ENCODE measurements around the gene CBR3. TPM values are rescaled to one million over a fixed set of nuclear protein-coding genes. Genes with fewer than 3 reads are reported as not detected.

Gene CBR3
- total and polyA plus RNA-seq, 2 donors (not counting 1 experiment from before 2014, with no cell fraction given) = 1.9 to 11.3 TPM

- ChIA-PET POLR2A (no interaction called here), CTCF (interaction anchor here (1.0 to 1.6 kb wide), 3 partner anchors 12 to 145 kb away, joined by 3 read pairs; no protein-coding TSS in a partner anchor)
- no peak overlapping the region for H3K27ac ChIP-seq (ENCODE audit: low read length in 2 of 2)
- no peak overlapping the region for H2AFZ ChIP-seq (ENCODE audit: insufficient read depth, low read depth, low read length, poor library complexity, severe bottlenecking)
- 93% methylated on average over 4 of the region's 4 CpGs for WGBS (ENCODE audit: insufficient coverage)
- peaks cover 54% of the 10 kb centered on the region for H3K79me2 ChIP-seq (ENCODE audit: control insufficient read depth, insufficient read depth, low read length)
- Mint-ChIP-seq H3K27ac (no peak overlapping the region), H3K4me3 (no peak overlapping the region), H3K27me3 (no peaks in the 10 kb centered on the region), H3K4me1 (peaks cover 36% of the 10 kb centered on the region), H3K9me3 (ENCODE audit: insufficient read depth) (no peaks in the 10 kb centered on the region)
- ATAC-seq (ENCODE audit: low read depth) (no peak), DNase-seq (no peak)
- TF ChIP-seq CTCF (IDR thresholded peaks at IDR 0.05) = no peak
- TF ChIP-seq EZH2 (IDR thresholded peaks at IDR 0.05; ENCODE audit: borderline replicate concordance, insufficient read depth, low read depth, low read length, poor library complexity, severe bottlenecking) = no peak
- H3K9me3 ChIP-seq (ENCODE audit: control extremely low read depth in 1 of 3, control insufficient read depth in 2 of 3, insufficient read depth in 1 of 3, low read length in 2 of 3) = no peaks in the 10 kb centered on the region
- intact Hi-C loops (cut with micrococcal nuclease) = no loop called here
- no peak overlapping the region for H3K9ac ChIP-seq (ENCODE audit: low read length)
- H3K4me1 ChIP-seq (ENCODE audit: control insufficient read depth in 2 of 2, insufficient read depth in 2 of 2, low read length in 2 of 2) = peaks cover 18 to 20% of the 10 kb centered on the region in 2 donors
- H3K36me3 ChIP-seq (replicated peaks in 1 of 2; ENCODE audit: control extremely low read depth in 1 of 2, control insufficient read depth in 1 of 2, extremely low read depth in 1 of 2, insufficient read depth in 2 of 2, low read length in 1 of 2) = peaks cover 4 to 48% of the 10 kb centered on the region in 2 experiments
- no peaks in the 10 kb centered on the region for H3K27me3 ChIP-seq (replicated peaks in 1 of 4; ENCODE audit: control extremely low read depth in 1 of 4, control insufficient read depth in 3 of 4, insufficient read depth in 4 of 4, low read length in 3 of 4)
- H3K4me3 ChIP-seq (ENCODE audit: control extremely low read depth in 1 of 5, extremely low read depth in 1 of 5, insufficient read depth in 1 of 5, low read depth in 2 of 5, low read length in 4 of 5) = no peak overlapping the region
- no peak overlapping the region for H3K4me2 ChIP-seq (replicated peaks; ENCODE audit: low read depth, low read length, poor library complexity, severe bottlenecking)
- peaks cover 43% of the 10 kb centered on the region for H4K20me1 ChIP-seq (ENCODE audit: control insufficient read depth, insufficient read depth, low read length, poor library complexity, severe bottlenecking)
Observed at GRCh38 chr21:36186081-36186480, 51.2 kb downstream of the CBR3 start.

- intact Hi-C loops (cut with micrococcal nuclease) = no loop called here
- Histone ChIP-seq H3K4me3 (ENCODE audit: control extremely low read depth in 1 of 5, extremely low read depth in 1 of 5, insufficient read depth in 1 of 5, low read depth in 2 of 5, low read length in 4 of 5) (no peak overlapping the region), H3K9ac (ENCODE audit: low read length) (no peak overlapping the region), H3K9me3 (ENCODE audit: control extremely low read depth in 1 of 3, control insufficient read depth in 2 of 3, insufficient read depth in 1 of 3, low read length in 2 of 3) (no peaks in the 10 kb centered on the region), H2AFZ (ENCODE audit: insufficient read depth, low read depth, low read length, poor library complexity, severe bottlenecking) (no peak overlapping the region), H3K4me2 (replicated peaks; ENCODE audit: low read depth, low read length, poor library complexity, severe bottlenecking) (no peak overlapping the region), H3K27ac (ENCODE audit: low read length in 2 of 2) (no peak overlapping the region), H3K36me3 (replicated peaks in 1 of 2; ENCODE audit: control extremely low read depth in 1 of 2, control insufficient read depth in 1 of 2, extremely low read depth in 1 of 2, insufficient read depth in 2 of 2, low read length in 1 of 2) (peaks cover 5 to 45% of the 10 kb centered on the region in 2 experiments), H4K20me1 (ENCODE audit: control insufficient read depth, insufficient read depth, low read length, poor library complexity, severe bottlenecking) (peaks cover 43% of the 10 kb centered on the region), H3K79me2 (ENCODE audit: control insufficient read depth, insufficient read depth, low read length) (peaks cover 53% of the 10 kb centered on the region), H3K4me1 (ENCODE audit: control insufficient read depth in 2 of 2, insufficient read depth in 2 of 2, low read length in 2 of 2) (peaks cover 11 to 14% of the 10 kb centered on the region in 2 donors), H3K27me3 (replicated peaks in 1 of 4; ENCODE audit: control extremely low read depth in 1 of 4, control insufficient read depth in 3 of 4, insufficient read depth in 4 of 4, low read length in 3 of 4) (no peaks in the 10 kb centered on the region)
- H3K9me3 Mint-ChIP-seq (ENCODE audit: insufficient read depth) = no peaks in the 10 kb centered on the region
- POLR2A ChIA-PET = no interaction called here
- CTCF ChIA-PET = interaction anchor here (1.0 to 1.6 kb wide), 4 partner anchors 9 to 144 kb away, joined by 3 to 4 read pairs (median 3); no protein-coding TSS in a partner anchor
- WGBS (ENCODE audit: insufficient coverage) = 93% methylated on average over 10 of the region's 18 CpGs
- H3K27ac Mint-ChIP-seq = no peak overlapping the region
- no peak for ATAC-seq (ENCODE audit: low read depth)
- no peak for TF ChIP-seq CTCF (IDR thresholded peaks at IDR 0.05)
- TF ChIP-seq EZH2 (IDR thresholded peaks at IDR 0.05; ENCODE audit: borderline replicate concordance, insufficient read depth, low read depth, low read length, poor library complexity, severe bottlenecking) = no peak
- no peak overlapping the region for H3K4me3 Mint-ChIP-seq
- DNase-seq = no peak
- peaks cover 29% of the 10 kb centered on the region for H3K4me1 Mint-ChIP-seq
- no peaks in the 10 kb centered on the region for H3K27me3 Mint-ChIP-seq
Observed at GRCh38 chr21:36186506-36187399, 51.9 kb downstream of the CBR3 start.
